Sigmoid colon (tissue), 7 donors: Measurements from ENCODE around the gene NXNL2. TPM values are rescaled to one million over a fixed set of nuclear protein-coding genes. Genes with fewer than 3 reads are reported as not detected.

Experiments
- DNase-seq: peaks from one replicate; pipeline ENCODE4 v3.0.0-alpha.2; 2019
- H3K27ac ChIP-seq, 4 donors: fragments of 200-600 bp; sonication (generic); one replicate each; pipeline ENCODE4 v1.5.1; 2016 to 2019; ENCODE audit warnings: mild to moderate bottlenecking in 1 of 4
- H3K27me3 ChIP-seq, 3 donors: fragments of 200-600 bp; sonication (generic); one replicate each; pipeline ENCODE4 v1.5.1; 2019; ENCODE audit warnings: mild to moderate bottlenecking in 1 of 3
- H3K36me3 ChIP-seq, 4 donors: fragments of 200-600 bp; sonication (generic); one replicate each; pipeline ENCODE4 v1.5.1; 2016 to 2019
- H3K4me1 ChIP-seq, 4 donors: fragments of 200-600 bp; sonication (generic); one replicate each; pipeline ENCODE4 v1.5.1; 2017 to 2019
- H3K4me3 ChIP-seq, 4 donors: fragments of 200-600 bp; sonication (generic); one replicate each; pipeline ENCODE4 v1.5.1; 2017 to 2019; ENCODE audit warnings: mild to moderate bottlenecking in 2 of 4, moderate library complexity in 1 of 4
- H3K9me3 ChIP-seq, 4 donors: fragments of 200-600 bp in 3 of 4; sonication (generic) in 3 of 4; one replicate each; pipeline versions ENCODE4 v1.5.1 to v1.6.1; 2013 to 2019
- EP300 ChIP-seq, 4 donors: sonication (generic); formaldehyde crosslinking; IDR thresholded peaks; one replicate each; pipeline ENCODE4 v1.6.1; 2017; ENCODE audit warnings: antibody characterized with exemption in 4 of 4
- POLR2A ChIP-seq, 2 donors: fragments of 450-650 bp; IDR thresholded peaks; one replicate each; pipeline ENCODE4 v1.6.1; 2016; ENCODE audit warnings: antibody characterized with exemption in 2 of 2, mild to moderate bottlenecking in 2 of 2, moderate library complexity in 2 of 2
- POLR2AphosphoS5 ChIP-seq, 4 donors: sonication (generic); formaldehyde crosslinking; IDR thresholded peaks; one replicate each; pipeline ENCODE4 v1.6.1; 2017; ENCODE audit warnings: antibody characterized with exemption in 4 of 4
- WGBS, 2 donors: extraction: QIAGEN DNeasy Blood & Tissue Kit; methylation state at CpG; one replicate each; pipeline ENCODE4 v1.1.7; 2013; 5-methylcytosine and 5-hydroxymethylcytosine counted together
- intact Hi-C: fragments of 100-400 bp; cut with DNase I; formaldehyde crosslinking; loops from one replicate; pipeline ENCODE4 v1.15.1; 2023
- polyA plus RNA-seq, 3 donors: library from polyadenylated mRNA; stranded (reverse); fragments of 200-250 nt; gene quantifications; one replicate each; pipeline ENCODE4 v1.2.3, GENCODE V29; 2013
- total RNA-seq, 4 donors: library from RNA; depleted of rRNA; stranded (reverse); fragments of >200 nt; gene quantifications; one replicate each; pipeline ENCODE4 v1.1.0, GENCODE V29; 2016
- TF ChIP-seq, protein P1 (sequence below), 4 experiments: fragments of 450-650 bp in 3 of 4; fragments of 200-600 bp in 1 of 4; IDR thresholded peaks; one replicate each; pipeline ENCODE4 v1.5.1; 2016 to 2019; ENCODE audit warnings: antibody characterized with exemption in 4 of 4, mild to moderate bottlenecking in 3 of 4, moderate library complexity in 2 of 4
- donor health status: healthy with polysubstance abuse.
- donor health status: Bipolar disorder and iron deficiency.
- donor health status: healthy.

The NXNL2 gene
- total and polyA plus RNA-seq, 7 donors = 0.16 to 1.2 (median 0.54) TPM; not detected in 4

DNA sequence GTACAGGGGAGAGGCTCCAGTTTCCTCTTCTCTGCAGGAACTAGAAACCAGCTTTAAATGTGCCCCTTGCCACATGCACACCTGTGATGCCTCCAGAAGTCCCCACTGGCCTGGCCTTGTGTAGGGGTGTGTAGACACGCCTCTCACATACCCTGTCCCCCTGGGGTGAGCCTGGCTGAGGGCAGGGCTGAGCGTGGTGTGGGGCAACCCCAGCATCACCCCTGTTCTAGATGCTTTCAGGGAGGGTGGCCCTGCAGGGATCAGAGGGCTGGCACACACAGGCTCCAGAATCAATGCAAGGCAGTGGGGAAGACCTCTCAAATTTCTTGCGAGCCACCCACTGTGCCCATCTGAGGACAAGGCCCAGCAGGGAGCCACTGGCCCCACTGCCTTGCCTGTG lies 54.7 kb downstream of the NXNL2 start:
- 94 to 99% methylated on average over 3 of the region's 3 CpGs for WGBS, 2 donors
- peaks cover 0 to 3% (median 1%) of the 10 kb centered on the region in 4 donors for H3K4me1 ChIP-seq

DNA sequence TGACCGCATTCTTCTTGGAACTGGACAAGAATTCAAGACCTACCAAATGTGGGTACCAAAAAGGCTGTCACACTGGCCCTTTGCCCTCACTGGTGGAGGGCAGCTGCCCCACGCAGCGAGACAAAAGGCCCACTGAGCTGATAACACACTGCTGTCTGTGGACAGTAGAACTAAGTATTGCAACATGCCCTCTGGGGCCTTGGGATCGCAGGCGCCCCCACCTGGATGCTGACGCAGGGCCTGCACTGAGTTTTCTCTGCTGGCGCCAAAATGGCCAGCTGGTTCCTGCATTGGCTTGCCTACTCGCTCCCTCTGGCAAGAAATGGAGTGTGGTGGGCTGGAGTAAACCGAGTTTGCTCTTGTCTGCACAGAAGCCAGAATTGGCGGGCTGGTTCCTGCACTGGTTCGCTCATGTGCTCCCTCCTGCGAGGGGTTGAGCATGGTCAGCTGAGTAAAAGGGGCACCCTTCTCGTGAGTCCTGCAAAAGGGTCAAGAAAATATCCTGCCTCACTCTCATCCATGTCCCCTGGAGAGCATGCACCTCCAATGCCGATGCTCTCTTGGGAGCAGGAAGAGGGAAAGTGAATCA lies 55.7 kb downstream of the NXNL2 start:
- 90 to 91% methylated on average over 14 of the region's 14 CpGs for WGBS, 2 donors
- H3K4me3 ChIP-seq = no peak overlapping the region
- no peaks in the 10 kb centered on the region for H3K27me3 ChIP-seq
- TF ChIP-seq EP300 (IDR thresholded peaks at IDR 0.05) = no peak
- TF ChIP-seq POLR2AphosphoS5 (IDR thresholded peaks at IDR 0.05) = no peak
- TF ChIP-seq POLR2A (IDR thresholded peaks at IDR 0.05) = no peak
- H3K27ac ChIP-seq = no peak overlapping the region
- intact Hi-C loops = loop anchor here (5.0 kb wide), 2 partner anchors 152 to 687 kb away; no protein-coding TSS in a partner anchor
- H3K4me1 ChIP-seq = no peaks in the 10 kb centered on the region
- no peaks in the 10 kb centered on the region for H3K9me3 ChIP-seq
- no peaks in the 10 kb centered on the region for H3K36me3 ChIP-seq
- DNase-seq = no peak

More for the DNA sequence above, 54.7 kb downstream of the NXNL2 start:
- Histone ChIP-seq H3K9me3 (no peaks in the 10 kb centered on the region), H3K4me3 (no peak overlapping the region), H3K36me3 (no peaks in the 10 kb centered on the region), H3K27ac (no peak overlapping the region), H3K27me3 (no peaks in the 10 kb centered on the region)
- DNase-seq = no peak
- intact Hi-C loops = loop anchor here (5.0 kb wide), 2 partner anchors 153 to 688 kb away; no protein-coding TSS in a partner anchor
- TF ChIP-seq, protein P1, sequence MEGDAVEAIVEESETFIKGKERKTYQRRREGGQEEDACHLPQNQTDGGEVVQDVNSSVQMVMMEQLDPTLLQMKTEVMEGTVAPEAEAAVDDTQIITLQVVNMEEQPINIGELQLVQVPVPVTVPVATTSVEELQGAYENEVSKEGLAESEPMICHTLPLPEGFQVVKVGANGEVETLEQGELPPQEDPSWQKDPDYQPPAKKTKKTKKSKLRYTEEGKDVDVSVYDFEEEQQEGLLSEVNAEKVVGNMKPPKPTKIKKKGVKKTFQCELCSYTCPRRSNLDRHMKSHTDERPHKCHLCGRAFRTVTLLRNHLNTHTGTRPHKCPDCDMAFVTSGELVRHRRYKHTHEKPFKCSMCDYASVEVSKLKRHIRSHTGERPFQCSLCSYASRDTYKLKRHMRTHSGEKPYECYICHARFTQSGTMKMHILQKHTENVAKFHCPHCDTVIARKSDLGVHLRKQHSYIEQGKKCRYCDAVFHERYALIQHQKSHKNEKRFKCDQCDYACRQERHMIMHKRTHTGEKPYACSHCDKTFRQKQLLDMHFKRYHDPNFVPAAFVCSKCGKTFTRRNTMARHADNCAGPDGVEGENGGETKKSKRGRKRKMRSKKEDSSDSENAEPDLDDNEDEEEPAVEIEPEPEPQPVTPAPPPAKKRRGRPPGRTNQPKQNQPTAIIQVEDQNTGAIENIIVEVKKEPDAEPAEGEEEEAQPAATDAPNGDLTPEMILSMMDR (IDR thresholded peaks at IDR 0.05) = no peak
- TF ChIP-seq EP300 (IDR thresholded peaks at IDR 0.05) = no peak
- TF ChIP-seq POLR2A (IDR thresholded peaks at IDR 0.05) = no peak
- no peak for TF ChIP-seq POLR2AphosphoS5 (IDR thresholded peaks at IDR 0.05)

DNA sequence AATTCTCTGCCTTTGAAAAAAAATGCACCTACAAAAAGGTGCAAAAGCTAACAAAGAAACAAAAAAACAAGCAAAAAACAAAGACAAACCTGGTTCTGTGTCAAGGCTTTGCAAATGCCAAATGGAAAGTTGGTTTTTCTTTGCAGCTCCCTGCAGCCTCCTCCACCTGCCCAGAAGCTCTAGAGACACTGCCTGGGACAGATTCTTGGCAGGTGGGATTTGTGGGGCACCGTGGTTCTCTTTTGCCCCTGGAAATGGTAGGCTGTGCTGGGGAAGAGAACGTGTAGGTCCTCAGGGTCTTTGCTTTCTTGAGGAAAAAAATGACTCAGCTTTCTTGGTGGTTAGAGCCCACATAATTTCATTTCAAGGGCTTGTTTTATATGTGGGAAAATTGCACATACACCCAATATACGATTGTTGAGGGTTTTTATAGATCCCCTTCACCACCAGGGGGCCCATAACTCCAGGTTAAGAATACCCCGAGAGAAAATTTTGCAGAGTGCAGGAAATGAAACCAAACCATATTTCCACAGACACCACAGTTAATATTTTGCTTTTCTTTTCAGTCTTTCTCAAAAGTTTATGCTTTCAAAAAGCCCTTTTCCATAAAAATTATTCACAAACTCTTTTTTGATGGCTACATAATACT lies 58.7 kb downstream of the NXNL2 start:
- H3K36me3 ChIP-seq = no peaks in the 10 kb centered on the region
- H3K4me3 ChIP-seq = no peak overlapping the region
- intact Hi-C loops = loop anchor here (1.0 to 5.0 kb wide), 3 partner anchors 149 to 684 kb away; no protein-coding TSS in a partner anchor
- no peaks in the 10 kb centered on the region for H3K27me3 ChIP-seq
- H3K9me3 ChIP-seq = no peaks in the 10 kb centered on the region
- H3K27ac ChIP-seq = no peak overlapping the region
- no peaks in the 10 kb centered on the region for H3K4me1 ChIP-seq
- 22 to 35% methylated on average over 4 of the region's 4 CpGs for WGBS, 2 donors
- DNase-seq = no peak
- TF ChIP-seq POLR2AphosphoS5 (IDR thresholded peaks at IDR 0.05) (no peak), POLR2A (IDR thresholded peaks at IDR 0.05) (no peak)
- TF ChIP-seq, protein P1 (IDR thresholded peaks at IDR 0.05) = peak; percentile 54 to 67 (median 65)

Other genes starting within 250 kb of the NXNL2 start
- gene SPIN1, start 146.7 kb upstream of the NXNL2 start, total RNA-seq = 100 to 1,000 TPM in 1 of 4 donors, 10 to 100 TPM in 3; 79.2 to 102 (median 83.1) TPM
- 10 to 100 TPM; 23.3 to 34.8 (median 32.1) TPM for gene SPIN1, start 146.7 kb upstream of the NXNL2 start, polyA plus RNA-seq